Loucy (cell line): ENCODE data around the gene KCNT1.
"Not testable (repeated sequence)": the region's sequence is repeated elsewhere in the genome, so short reads cannot be mapped to it uniquely, and the experiment has no call there.

Source experiments
- H2AFZ ChIP-seq: fragments of 200-600 bp; sonication (generic); 2 replicates; pipeline ENCODE4 v1.6.0; 2016; ENCODE audit warnings: antibody characterized with exemption, mild to moderate bottlenecking, low read length, moderate library complexity
- H3F3A ChIP-seq: fragments of 200-600 bp; 2 replicates; pipeline ENCODE4 v1.6.0; 2016; ENCODE audit warnings: antibody characterized with exemption, low read depth, mild to moderate bottlenecking
- H3K27me3 ChIP-seq: fragments of 200-600 bp; sonication (generic); 2 replicates; pipeline ENCODE4 v1.6.1; 2014; ENCODE audit warnings: low read length, mild to moderate bottlenecking; ENCODE audit not compliant: insufficient read depth, poor library complexity, severe bottlenecking
- H3K36me3 ChIP-seq: fragments of 200-600 bp; sonication (generic); 2 replicates; pipeline ENCODE4 v1.6.1; 2016; ENCODE audit warnings: low read length; ENCODE audit not compliant: insufficient read depth
- H3K4me1 ChIP-seq: fragments of 200-600 bp; sonication (generic); 2 replicates; pipeline ENCODE4 v1.5.1; 2014; ENCODE audit warnings: low read length, mild to moderate bottlenecking; ENCODE audit not compliant: insufficient read depth, poor library complexity, severe bottlenecking
- H3K4me2 ChIP-seq: fragments of 200-600 bp; sonication (generic); 2 replicates; pipeline ENCODE4 v1.6.0; 2014; ENCODE audit warnings: antibody characterized with exemption, low read length, low read depth, mild to moderate bottlenecking; ENCODE audit not compliant: poor library complexity, severe bottlenecking
- H3K4me3 ChIP-seq: fragments of 200-600 bp; sonication (generic); 2 replicates; pipeline ENCODE4 v1.5.1; 2014; ENCODE audit warnings: low read length, mild to moderate bottlenecking, mixed read lengths; ENCODE audit not compliant: poor library complexity, severe bottlenecking
- H3K79me2 ChIP-seq: fragments of 200-600 bp; sonication (generic); 2 replicates; pipeline ENCODE4 v1.6.1; 2014; ENCODE audit warnings: low read length; ENCODE audit not compliant: insufficient read depth
- H3K9ac ChIP-seq: fragments of 200-600 bp; sonication (generic); 2 replicates; pipeline ENCODE4 v1.6.0; 2014; ENCODE audit warnings: mild to moderate bottlenecking, low read depth, low read length, moderate library complexity; ENCODE audit not compliant: poor library complexity, severe bottlenecking
- H3K9me2 ChIP-seq: fragments of 200-600 bp; sonication (generic); replicated peaks from 2 replicates; pipeline ENCODE4 v1.6.1; 2016; ENCODE audit warnings: low read depth, low read length, mixed read lengths
- H3K9me3 ChIP-seq: fragments of 200-600 bp; sonication (generic); 2 replicates; pipeline ENCODE4 v1.6.1; 2014; ENCODE audit warnings: mild to moderate bottlenecking, antibody characterized with exemption, low read length, low read depth; ENCODE audit not compliant: insufficient read depth
- H4K20me1 ChIP-seq: fragments of 200-600 bp; sonication (generic); 2 replicates; pipeline ENCODE4 v1.6.0; 2014; ENCODE audit warnings: antibody characterized with exemption, low read length, mild to moderate bottlenecking; ENCODE audit not compliant: insufficient read depth, poor library complexity, severe bottlenecking
- CTCF ChIP-seq: fragments of 200-600 bp; sonication (generic); conservative IDR thresholded peaks from 2 replicates; pipeline ENCODE4 v1.5.1; 2014; ENCODE audit warnings: mild to moderate bottlenecking, antibody characterized with exemption, low read length
- EZH2phosphoT487 ChIP-seq: fragments of 200-600 bp; IDR thresholded peaks from 2 replicates; pipeline ENCODE4 v1.6.1; 2018; ENCODE audit warnings: antibody characterized with exemption, mild to moderate bottlenecking, moderate library complexity, borderline replicate concordance

The KCNT1 gene

GRCh38 chr9:135666534-135667462 is 35.2 kb upstream of the KCNT1 start:
- no peak overlapping the region for H3K4me2 ChIP-seq
- H3K4me3 ChIP-seq: no peak overlapping the region
- H2AFZ ChIP-seq: no peak overlapping the region
- no peaks in the 10 kb centered on the region for H3K27me3 ChIP-seq
- no peaks in the 10 kb centered on the region for H4K20me1 ChIP-seq
- H3K9ac ChIP-seq: no peak overlapping the region
- TF ChIP-seq EZH2phosphoT487 (no peak), CTCF (no peak)
- H3K9me2 ChIP-seq: no peaks in the 10 kb centered on the region
- H3K79me2 ChIP-seq: no peaks in the 10 kb centered on the region
- no peaks in the 10 kb centered on the region for H3K4me1 ChIP-seq
- H3K36me3 ChIP-seq: no peaks in the 10 kb centered on the region
- H3K9me3 ChIP-seq: peaks cover 8% of the 10 kb centered on the region; the same call in 1 of the 2 replicates
- no peaks in the 10 kb centered on the region for H3F3A ChIP-seq

GRCh38 chr9:135667463-135668001 is 34.5 kb upstream of the KCNT1 start:
- no peak overlapping the region for H3K9ac ChIP-seq
- no peak overlapping the region for H2AFZ ChIP-seq
- H3K9me2 ChIP-seq: no peaks in the 10 kb centered on the region
- no peaks in the 10 kb centered on the region for H3K4me1 ChIP-seq
- H3K4me2 ChIP-seq: no peak overlapping the region
- no peak for TF ChIP-seq EZH2phosphoT487
- no peak for TF ChIP-seq CTCF
- no peaks in the 10 kb centered on the region for H4K20me1 ChIP-seq
- H3K36me3 ChIP-seq: no peaks in the 10 kb centered on the region
- H3K9me3 ChIP-seq: peaks cover 8% of the 10 kb centered on the region; the same call in 1 of the 2 replicates
- no peaks in the 10 kb centered on the region for H3F3A ChIP-seq
- H3K4me3 ChIP-seq: no peak overlapping the region
- H3K27me3 ChIP-seq: no peaks in the 10 kb centered on the region
- no peaks in the 10 kb centered on the region for H3K79me2 ChIP-seq

GRCh38 chr9:135669018-135669417 is 33.0 kb upstream of the KCNT1 start:
- not testable (repeated sequence) for H3K4me1 ChIP-seq, H3K4me2 ChIP-seq, H3K9me2 ChIP-seq

More at GRCh38 chr9:135669018-135669417, 33.0 kb upstream of the KCNT1 start:
- H2AFZ ChIP-seq, H3K36me3 ChIP-seq, H3K79me2 ChIP-seq, H3K9ac ChIP-seq, H3K4me3 ChIP-seq, H3F3A ChIP-seq, H3K27me3 ChIP-seq, H4K20me1 ChIP-seq, H3K9me3 ChIP-seq: not testable (repeated sequence)
